ENCODE results near the gene EPB41L2.
A peak's percentile ranks its signal among the peaks of the same experiment; 100 is the strongest.
"Not testable (repeated sequence)": the region's sequence is repeated elsewhere in the genome, so short reads cannot be mapped to it uniquely, and the experiment has no call there.

EPB41L2 gene

GRCh38 chr6:130966344-130966980, 96.6 kb downstream of the EPB41L2 start:
- DNase-seq = peak in 1 of 42 donors; percentile 46
- intact Hi-C loops (cut with DNase I) = no loop called here

DNA sequence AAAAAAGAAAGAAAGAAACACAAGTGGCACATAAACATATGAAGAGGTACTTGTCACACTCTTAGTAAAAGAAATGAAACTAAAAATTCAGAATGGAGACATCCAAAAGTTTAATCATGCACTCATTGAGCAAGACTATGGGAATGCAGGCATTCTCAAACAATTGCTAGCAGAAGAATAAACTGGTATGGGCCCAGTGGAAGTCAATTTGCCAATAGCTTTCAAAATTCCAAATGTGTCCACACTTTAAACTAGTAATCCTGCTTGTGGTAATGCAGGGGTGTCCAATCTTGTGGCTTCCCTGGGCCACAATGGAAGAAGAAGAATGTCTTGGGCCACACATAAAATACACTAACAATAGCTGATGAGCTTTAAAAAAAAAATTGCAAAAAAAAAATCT, 97.4 kb downstream of the EPB41L2 start:
- intact Hi-C loops (cut with DNase I) = no loop called here
- DNase-seq = no peak

GRCh38 chr6:130964808-130965604, 98.0 kb downstream of the EPB41L2 start:
- DNase-seq = no peak
- intact Hi-C loops (cut with DNase I) = no loop called here

GRCh38 chr6:130964289-130964688, 98.8 kb downstream of the EPB41L2 start:
- intact Hi-C loops (cut with DNase I) = no loop called here
- no peak for DNase-seq

GRCh38 chr6:130962966-130963365, 100.1 kb downstream of the EPB41L2 start:
- intact Hi-C loops (cut with DNase I) = no loop called here

GRCh38 chr6:130961148-130961547, 101.9 kb downstream of the EPB41L2 start:
- no peak for DNase-seq
- intact Hi-C loops (cut with DNase I) = no loop called here

More at GRCh38 chr6:130962966-130963365, 100.1 kb downstream of the EPB41L2 start:
- peak in 1 of 42 donors; percentile 35 for DNase-seq

GRCh38 chr6:130959951-130960350, 103.1 kb downstream of the EPB41L2 start:
- intact Hi-C loops (cut with DNase I) = no loop called here

GRCh38 chr6:130958468-130958867, 104.6 kb downstream of the EPB41L2 start:
- no peak for DNase-seq
- intact Hi-C loops (cut with DNase I) = no loop called here

More at GRCh38 chr6:130959951-130960350, 103.1 kb downstream of the EPB41L2 start:
- no peak for DNase-seq

- no peak for DNase-seq
- intact Hi-C loops (cut with DNase I) = no loop called here
Measured at GRCh38 chr6:130955755-130956154, 107.3 kb downstream of the EPB41L2 start.

GRCh38 chr6:130949553-130949952, 113.5 kb downstream of the EPB41L2 start:
- no peak for DNase-seq
- intact Hi-C loops (cut with DNase I) = no loop called here

DNA sequence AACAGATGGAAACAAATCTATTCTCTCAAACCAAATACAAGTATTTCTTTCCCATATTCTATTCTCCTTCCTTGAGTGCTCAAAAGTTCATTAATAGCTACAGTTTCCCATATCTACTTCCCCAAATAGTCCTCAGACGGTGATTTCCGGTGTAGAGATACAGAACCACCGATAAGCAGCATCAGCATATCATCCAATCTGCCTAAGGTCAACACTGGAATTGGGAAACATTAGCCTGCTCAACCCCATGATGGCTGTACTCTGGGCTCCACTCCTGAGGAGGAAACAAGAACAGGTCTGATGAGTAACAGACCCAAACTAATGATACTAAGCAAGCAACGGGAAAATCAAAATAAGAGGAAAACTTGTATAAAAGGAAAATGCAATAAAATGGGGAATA, 115.6 kb downstream of the EPB41L2 start:
- DNase-seq = peak in 1 of 42 donors; percentile 41

DNA sequence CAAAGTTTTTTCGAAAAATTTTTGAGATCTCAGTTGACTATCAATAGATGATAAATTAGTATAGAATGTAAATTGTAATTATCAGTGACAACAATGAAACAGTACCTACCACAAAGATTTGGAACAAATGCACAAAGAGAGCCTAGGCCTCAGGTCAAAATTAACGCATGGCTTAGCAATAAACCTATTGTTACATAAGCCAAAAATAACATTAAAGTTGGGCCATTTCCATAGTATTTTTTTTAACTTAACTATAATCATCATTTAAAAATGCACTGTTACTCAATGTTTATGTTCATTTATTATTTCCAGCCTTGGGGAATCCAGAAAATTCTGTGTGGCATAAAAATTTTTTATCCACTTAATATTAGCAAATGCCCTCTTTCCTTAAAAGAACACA, 117.0 kb downstream of the EPB41L2 start:
- DNase-seq = no peak
- intact Hi-C loops (cut with DNase I) = no loop called here

More for the DNA sequence above, 115.6 kb downstream of the EPB41L2 start:
- intact Hi-C loops (cut with DNase I) = no loop called here

DNA sequence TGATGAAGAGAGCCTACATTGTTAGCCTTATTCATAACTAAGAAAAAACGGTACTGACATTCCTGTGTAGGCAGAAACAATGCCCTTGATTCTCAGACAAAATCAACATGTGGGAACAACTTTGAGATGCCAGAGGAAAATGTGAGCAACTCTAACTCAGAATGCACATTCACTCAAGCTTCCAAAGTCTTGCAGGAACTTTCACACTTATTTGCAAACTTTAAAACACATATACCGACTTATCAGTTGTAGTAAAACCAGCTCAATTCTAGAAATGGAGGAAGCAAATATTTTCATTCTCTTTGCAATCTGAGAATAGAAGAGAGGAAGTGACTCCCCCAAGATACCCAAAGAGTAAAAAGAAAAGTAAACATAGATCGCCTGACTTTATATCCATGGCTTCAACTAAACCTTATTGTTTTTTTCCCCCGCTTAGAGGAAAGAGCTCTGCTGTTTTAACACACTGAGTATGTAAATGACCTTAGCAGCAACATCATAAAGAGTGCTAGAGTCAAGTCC, 117.6 kb downstream of the EPB41L2 start:
- no peak for DNase-seq
- intact Hi-C loops (cut with DNase I) = no loop called here

GRCh38 chr6:130944486-130944885, 118.6 kb downstream of the EPB41L2 start:
- peak in 2 of 42 donors; percentile 23 to 42 for DNase-seq
- intact Hi-C loops (cut with DNase I) = no loop called here

DNA sequence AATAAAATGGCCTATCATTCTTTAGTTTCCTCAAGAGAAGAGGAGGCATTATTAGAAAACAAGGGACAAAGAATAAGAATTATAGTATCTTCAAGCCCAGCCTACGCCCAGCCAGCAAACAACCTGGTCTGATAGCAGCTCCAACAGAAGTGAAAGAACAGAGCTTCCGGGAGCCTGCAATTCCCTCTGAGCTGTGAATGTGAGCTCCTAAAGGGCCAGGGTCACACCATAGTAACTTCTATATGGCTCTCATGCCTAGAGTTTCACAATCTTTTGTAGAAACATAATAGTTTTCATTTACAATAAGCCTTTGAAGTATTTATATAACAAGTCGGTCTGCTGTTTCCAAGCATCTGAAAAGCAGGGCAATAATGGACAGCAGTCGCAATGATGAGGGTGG, 119.3 kb downstream of the EPB41L2 start:
- peak in 11 of 42 donors; percentile 30 to 52 (median 42) for DNase-seq
- intact Hi-C loops (cut with DNase I) = no loop called here

- intact Hi-C loops (cut with DNase I); DNase-seq: not testable (repeated sequence)
Measured at GRCh38 chr6:130942752-130943151, 120.3 kb downstream of the EPB41L2 start.

DNA sequence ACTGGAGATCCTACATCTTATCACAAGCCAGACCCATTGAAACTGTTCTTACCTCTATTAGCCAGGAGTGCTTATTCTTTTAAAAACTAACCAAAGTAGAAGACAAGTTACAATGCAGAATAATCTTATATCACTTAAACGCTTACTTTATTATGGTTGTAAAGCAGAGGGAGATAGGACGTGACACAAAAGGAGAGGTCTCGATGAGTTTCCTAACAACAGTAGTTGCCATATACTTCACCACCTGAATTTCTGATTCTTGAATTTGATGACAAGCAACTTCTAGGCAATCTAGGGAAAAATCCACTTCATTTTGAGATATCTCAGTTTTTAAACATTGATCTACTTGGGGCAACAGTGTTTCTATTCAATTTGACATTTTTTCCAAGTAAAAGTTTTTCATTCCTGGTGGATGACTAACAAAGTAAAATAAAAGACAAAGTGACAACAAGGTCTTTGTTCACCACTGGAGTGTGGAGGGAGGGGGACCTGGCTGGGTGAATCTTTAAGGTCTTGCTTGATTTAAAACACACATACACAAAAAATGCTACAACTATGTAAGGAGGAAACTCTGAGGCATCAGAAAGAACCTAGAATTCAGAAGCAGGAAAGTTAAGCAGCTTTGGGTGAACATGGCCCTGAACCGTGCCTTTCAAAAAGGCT, 125.0 kb downstream of the EPB41L2 start:
- no peak for DNase-seq
- intact Hi-C loops (cut with DNase I) = no loop called here

DNA sequence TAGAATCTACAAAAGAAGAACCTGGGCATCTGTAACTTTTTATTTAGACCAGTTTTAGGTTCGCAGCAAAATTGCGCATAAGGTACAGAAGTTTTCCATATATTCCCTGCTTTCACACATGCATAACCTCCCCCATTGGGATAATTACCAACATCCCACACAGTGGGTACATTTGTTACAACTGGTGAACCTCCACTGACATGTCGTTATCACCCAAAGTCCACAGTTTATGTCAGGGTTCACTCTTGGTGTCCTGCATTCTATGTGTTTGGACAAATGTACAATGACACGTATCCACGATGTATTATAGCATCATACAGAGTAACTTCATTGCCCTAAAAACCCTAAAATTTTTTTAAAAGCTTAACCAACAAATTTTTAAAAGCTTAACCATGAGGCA, 126.1 kb downstream of the EPB41L2 start:
- no peak for DNase-seq
- intact Hi-C loops (cut with DNase I) = no loop called here

GRCh38 chr6:130935978-130936377, 127.1 kb downstream of the EPB41L2 start:
- intact Hi-C loops (cut with DNase I) = no loop called here
- DNase-seq = no peak

Measured in head of caudate nucleus (tissue), 42 donors.